GM12892 (cell line): ENCODE measurements around the gene RAB28.
"Not testable (repeated sequence)": the region's sequence is repeated elsewhere in the genome, so short reads cannot be mapped to it uniquely, and the experiment has no call there.

ENCODE experiments used
- DNase-seq: peaks from one replicate; pipeline ENCODE4 v3.0.0; 2011; ENCODE audit not compliant: insufficient read length
- FAIRE-seq: peaks from 2 replicates; lab custom pipeline; 2011; peaks lifted over from hg19 to GRCh38; lab: Jason Lieb, UNC
- POLR2A ChIP-seq: IDR thresholded peaks from 2 replicates; pipeline ENCODE4 v1.6.1; 2011; ENCODE audit warnings: low read depth, low read length, control low read depth
- POLR2AphosphoS5 ChIP-seq: IDR thresholded peaks from 2 replicates; pipeline ENCODE4 v1.6.1; 2011; ENCODE audit warnings: low read depth, low read length, control low read depth
- TAF1 ChIP-seq: IDR thresholded peaks from 2 replicates; pipeline ENCODE4 v1.6.1; 2011; ENCODE audit warnings: low read depth, mild to moderate bottlenecking, control low read depth, low read length, borderline replicate concordance

The RAB28 gene

GRCh38 chr4:13399257-13399656, 84.9 kb downstream of the RAB28 start:
- DNase-seq (no peak), FAIRE-seq (no peak)
- TF ChIP-seq POLR2AphosphoS5: no peak
- no peak for TF ChIP-seq TAF1
- TF ChIP-seq POLR2A: no peak

DNA sequence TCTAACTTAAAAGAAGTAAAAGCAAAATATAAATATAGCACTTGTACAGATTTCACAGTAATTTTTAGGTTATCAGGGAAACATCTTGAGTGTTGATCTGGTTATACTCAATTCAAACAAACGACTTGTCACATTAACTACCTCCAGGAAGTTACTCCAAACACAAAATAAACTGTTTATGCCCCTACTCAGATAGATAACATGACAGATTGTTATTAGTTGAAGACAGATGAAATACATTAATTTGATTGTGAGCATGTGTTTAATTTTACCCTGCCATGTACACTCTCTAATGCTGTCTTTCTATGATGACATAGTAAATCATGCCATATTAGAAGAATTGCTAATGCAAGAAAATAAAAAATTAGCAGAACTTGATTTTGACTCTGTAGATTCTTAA, 88.0 kb downstream of the RAB28 start:
- TF ChIP-seq TAF1 (no peak), POLR2A (no peak), POLR2AphosphoS5 (no peak)
- FAIRE-seq (no peak), DNase-seq (no peak)

- DNase-seq, FAIRE-seq: not testable (repeated sequence)
These were observed 94.2 kb downstream of the RAB28 start for GRCh38 chr4:13389901-13390300.

GRCh38 chr4:13386405-13387107, 97.6 kb downstream of the RAB28 start:
- no peak for FAIRE-seq
- TF ChIP-seq POLR2AphosphoS5: no peak
- TF ChIP-seq TAF1: no peak
- no peak for TF ChIP-seq POLR2A
- DNase-seq: no peak

GRCh38 chr4:13384055-13384454, 100.1 kb downstream of the RAB28 start:
- no peak for FAIRE-seq
- TF ChIP-seq TAF1 (no peak), POLR2AphosphoS5 (no peak), POLR2A (no peak)
- DNase-seq: no peak

GRCh38 chr4:13378973-13379759, 105.0 kb downstream of the RAB28 start:
- DNase-seq (no peak), FAIRE-seq (no peak)
- TF ChIP-seq POLR2AphosphoS5 (no peak), POLR2A (no peak), TAF1 (no peak)

DNA sequence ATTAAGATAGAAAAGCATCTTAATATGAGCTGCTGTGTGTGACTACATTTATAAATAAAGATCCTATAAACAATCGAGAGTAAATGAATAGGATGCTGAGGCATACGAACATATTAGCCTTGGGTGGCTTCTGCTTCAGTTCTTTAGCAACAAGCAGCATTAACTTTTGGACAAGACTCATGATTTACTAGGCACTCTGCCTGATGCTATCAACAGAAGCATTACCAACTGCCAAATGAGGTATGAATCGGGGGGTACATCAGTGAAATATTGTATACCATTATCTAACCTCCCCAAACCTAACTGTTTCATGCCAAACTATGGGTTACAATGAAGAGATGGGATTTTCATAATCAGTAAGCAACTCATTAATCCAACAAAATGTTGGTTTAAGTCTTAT, 113.1 kb downstream of the RAB28 start:
- no peak for TF ChIP-seq TAF1
- DNase-seq (no peak), FAIRE-seq (no peak)

DNA sequence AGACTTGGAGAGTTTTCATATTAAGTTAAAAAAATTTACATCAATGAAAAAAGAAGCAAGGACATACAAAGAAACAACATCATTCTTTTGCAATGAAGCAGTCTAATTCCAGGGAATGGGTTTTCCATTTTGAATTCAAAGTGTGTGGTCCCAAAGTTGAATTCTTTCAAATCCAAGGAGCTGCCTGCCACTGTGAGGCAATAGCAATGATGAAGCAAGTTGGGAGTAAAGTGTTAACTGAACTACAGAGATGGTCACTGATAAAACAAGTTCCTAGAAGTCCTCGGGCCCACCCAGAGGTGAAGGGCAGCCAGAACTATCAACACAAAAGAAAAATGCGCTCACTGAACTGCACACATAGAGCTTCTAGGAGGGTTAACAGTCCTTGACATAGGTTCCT, 115.9 kb downstream of the RAB28 start:
- no peak for DNase-seq
- no peak for FAIRE-seq
- TF ChIP-seq POLR2AphosphoS5 (no peak), POLR2A (no peak), TAF1 (no peak)

DNA sequence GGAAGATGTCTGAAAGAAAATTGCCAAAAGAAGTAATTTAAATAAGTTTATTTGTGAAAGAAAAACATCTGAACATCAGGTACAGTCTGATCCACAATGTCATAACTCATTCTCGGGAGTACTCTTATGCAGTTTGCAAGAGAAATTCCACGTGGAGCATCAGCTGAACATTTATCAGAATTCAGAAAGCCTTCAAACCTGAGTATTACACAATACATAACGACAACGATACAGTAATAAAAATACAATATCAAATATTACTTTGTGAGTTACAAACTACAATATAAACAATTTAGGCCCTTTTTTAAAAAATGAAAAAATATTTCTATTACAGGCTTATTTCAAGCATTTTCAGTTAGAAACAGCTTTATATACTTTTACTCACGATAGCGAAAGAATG, 116.4 kb downstream of the RAB28 start:
- no peak for FAIRE-seq
- DNase-seq: no peak
- TF ChIP-seq POLR2A (no peak), TAF1 (no peak), POLR2AphosphoS5 (no peak)

GRCh38 chr4:13367244-13367643, 116.9 kb downstream of the RAB28 start:
- FAIRE-seq (no peak), DNase-seq (no peak)
- no peak for TF ChIP-seq POLR2AphosphoS5
- TF ChIP-seq TAF1: no peak
- TF ChIP-seq POLR2A: no peak

DNA sequence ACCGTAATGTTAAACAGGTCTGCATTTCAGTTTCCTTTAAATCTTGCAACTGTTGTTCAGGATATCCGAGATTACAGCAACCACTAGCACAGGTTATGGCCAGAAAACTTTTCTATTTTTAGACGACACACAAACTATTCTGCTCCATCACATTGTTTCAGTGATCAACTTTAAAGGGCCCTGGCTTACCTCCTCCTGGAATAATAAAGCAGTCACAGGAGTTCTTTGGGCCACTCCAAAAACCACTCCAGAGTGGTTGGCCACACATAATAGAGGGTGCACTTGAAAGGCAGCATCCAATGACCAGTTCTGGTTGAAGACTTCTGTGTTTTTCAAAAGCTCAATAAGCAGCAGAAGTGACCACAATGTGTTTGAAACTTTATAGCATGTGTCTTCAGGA, 118.9 kb downstream of the RAB28 start:
- DNase-seq: no peak
- TF ChIP-seq TAF1: no peak
- TF ChIP-seq POLR2AphosphoS5: no peak
- TF ChIP-seq POLR2A: no peak
- FAIRE-seq: no peak

DNA sequence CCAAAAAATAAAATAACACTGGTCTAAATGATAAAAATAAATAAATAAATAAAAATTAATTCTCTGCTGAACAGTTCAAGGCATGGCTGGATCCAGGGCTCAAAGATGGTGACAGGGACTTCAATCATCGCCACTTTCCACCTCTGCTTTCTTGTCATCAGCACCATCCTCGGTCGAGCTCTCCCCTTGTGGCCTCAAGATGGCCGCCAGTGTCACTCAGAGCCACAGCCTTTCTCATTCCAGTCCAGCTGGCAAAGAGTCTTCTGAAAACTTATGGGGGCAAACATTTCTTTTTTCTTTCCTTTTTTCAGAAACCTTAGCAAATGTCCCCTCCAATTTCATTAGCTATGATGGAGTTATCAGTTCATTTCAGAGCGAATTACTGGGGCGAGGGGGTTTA, 119.5 kb downstream of the RAB28 start:
- FAIRE-seq (no peak), DNase-seq (no peak)
- no peak for TF ChIP-seq POLR2A
- no peak for TF ChIP-seq TAF1
- no peak for TF ChIP-seq POLR2AphosphoS5

- TF ChIP-seq POLR2AphosphoS5: no peak
- TF ChIP-seq TAF1: no peak
- TF ChIP-seq POLR2A: no peak
- DNase-seq: no peak
- no peak for FAIRE-seq
These were observed 120.0 kb downstream of the RAB28 start for GRCh38 chr4:13364172-13364571.
